HEK293T (cell line): ENCODE data around the gene EXOSC6.
"Not testable (repeated sequence)": the region's sequence is repeated elsewhere in the genome, so short reads cannot be mapped to it uniquely, and the experiment has no call there.

Experiments used
- CTCF ChIA-PET: fragments of 350-600 bp; formaldehyde crosslinking; extraction: SDS; loops from one replicate; lab custom pipeline; 2021; ENCODE audit warnings: antibody characterized with exemption, inconsistent platforms; lab: Yijun Ruan, JAX
- POLR2A ChIA-PET: fragments of 350-600 bp; formaldehyde crosslinking; extraction: SDS; loops from one replicate; lab custom pipeline; 2020; ENCODE audit warnings: antibody characterized with exemption, inconsistent platforms; lab: Yijun Ruan, JAX
- DNase-seq: peaks from one replicate; pipeline ENCODE4 v3.0.0; 2012; ENCODE audit warnings: mixed read lengths; ENCODE audit errors: extremely low spot score
- ARNT ChIP-seq: fragments of 450-650 bp; IDR thresholded peaks from 2 replicates; pipeline ENCODE4 v1.6.1; 2017; ENCODE audit warnings: mild to moderate bottlenecking
- BHLHE40 ChIP-seq: fragments of 450-650 bp; IDR thresholded peaks from 2 replicates; pipeline ENCODE4 v1.6.1; 2016; ENCODE audit warnings: mild to moderate bottlenecking, moderate library complexity, borderline replicate concordance
- CTBP1 ChIP-seq: fragments of 450-650 bp; IDR thresholded peaks from 2 replicates; pipeline ENCODE4 v1.6.1; 2016; ENCODE audit warnings: borderline replicate concordance
- ELF4 ChIP-seq: fragments of 450-650 bp; IDR thresholded peaks from 2 replicates; pipeline ENCODE4 v1.6.1; 2017; ENCODE audit warnings: antibody characterized with exemption
- FOXA1 ChIP-seq: fragments of 450-650 bp; IDR thresholded peaks from 2 replicates; pipeline ENCODE4 v1.6.1; 2016; ENCODE audit warnings: mild to moderate bottlenecking
- FOXK2 ChIP-seq: fragments of 450-650 bp; IDR thresholded peaks from 2 replicates; pipeline ENCODE4 v1.6.1; 2016; ENCODE audit warnings: mild to moderate bottlenecking
- FOXM1 ChIP-seq: fragments of 450-650 bp; IDR thresholded peaks from 2 replicates; pipeline ENCODE4 v1.6.1; 2017; ENCODE audit warnings: mild to moderate bottlenecking, borderline replicate concordance
- HDGF ChIP-seq: fragments of 450-650 bp; IDR thresholded peaks from 2 replicates; pipeline ENCODE4 v1.6.1; 2017; ENCODE audit warnings: antibody characterized with exemption, borderline replicate concordance
- L3MBTL2 ChIP-seq: fragments of 450-650 bp; conservative IDR thresholded peaks from 2 replicates; pipeline ENCODE4 v1.6.1; 2016; ENCODE audit warnings: mild to moderate bottlenecking
- LEF1 ChIP-seq: fragments of 450-650 bp; IDR thresholded peaks from 2 replicates; pipeline ENCODE4 v1.6.1; 2017; ENCODE audit warnings: mild to moderate bottlenecking, borderline replicate concordance
- NFRKB ChIP-seq: fragments of 450-650 bp; IDR thresholded peaks from 2 replicates; pipeline ENCODE4 v1.6.1; 2016; ENCODE audit warnings: mild to moderate bottlenecking, moderate library complexity
- SP1 ChIP-seq: fragments of 450-650 bp; IDR thresholded peaks from 2 replicates; pipeline ENCODE4 v1.6.1; 2017
- SUZ12 ChIP-seq: fragments of 450-650 bp; IDR thresholded peaks from 2 replicates; pipeline ENCODE4 v1.6.1; 2016; ENCODE audit warnings: mild to moderate bottlenecking
- TARDBP ChIP-seq: fragments of 450-650 bp; IDR thresholded peaks from 2 replicates; pipeline ENCODE4 v1.6.1; 2016
- ZNF384 ChIP-seq: fragments of 450-650 bp; IDR thresholded peaks from 2 replicates; pipeline ENCODE4 v1.6.1; 2016
- TF ChIP-seq, protein P1 (sequence below): fragments of 450-650 bp; IDR thresholded peaks from 2 replicates; pipeline ENCODE4 v1.6.1; 2016

The EXOSC6 gene

GRCh38 chr16:70251629-70252354, at the start of gene EXOSC6:
Gene EXOSC6 (minus strand): TSS chr16:70251940. CDS start chr16:70251900, 40 bp downstream.
- ChIA-PET POLR2A (interaction anchor here (0.7 to 1.2 kb wide), 5 partner anchors 9 to 110 kb away, joined by 3 to 9 read pairs (median 3); partner anchors contain the start of gene AARS1), CTCF (interaction anchor here (0.7 to 1.9 kb wide), 6 partner anchors 10 to 100 kb away, joined by 3 to 11 read pairs (median 6); no protein-coding TSS in a partner anchor)
- peak; percentile 93 for DNase-seq
- TF ChIP-seq CTBP1: no peak; the same call in 1 of the 2 replicates
- peak; percentile 40; the same call in 1 of the 2 replicates for TF ChIP-seq L3MBTL2
- no peak for TF ChIP-seq FOXK2
- TF ChIP-seq ZNF384: no peak
- peak; percentile 93; the same call in 1 of the 2 replicates for TF ChIP-seq HDGF
- TF ChIP-seq LEF1: no peak
- TF ChIP-seq BHLHE40: no peak
- TF ChIP-seq SP1: no peak
- no peak for TF ChIP-seq SUZ12
- TF ChIP-seq FOXM1: peak; percentile 79; the same call in 1 of the 2 replicates
- no peak for TF ChIP-seq TARDBP
- no peak for TF ChIP-seq NFRKB
- peak; percentile 70 for TF ChIP-seq ARNT
- 0 out of 2 replicates have a peak, but pooled peaks have one; percentile 28 for TF ChIP-seq ELF4

DNA sequence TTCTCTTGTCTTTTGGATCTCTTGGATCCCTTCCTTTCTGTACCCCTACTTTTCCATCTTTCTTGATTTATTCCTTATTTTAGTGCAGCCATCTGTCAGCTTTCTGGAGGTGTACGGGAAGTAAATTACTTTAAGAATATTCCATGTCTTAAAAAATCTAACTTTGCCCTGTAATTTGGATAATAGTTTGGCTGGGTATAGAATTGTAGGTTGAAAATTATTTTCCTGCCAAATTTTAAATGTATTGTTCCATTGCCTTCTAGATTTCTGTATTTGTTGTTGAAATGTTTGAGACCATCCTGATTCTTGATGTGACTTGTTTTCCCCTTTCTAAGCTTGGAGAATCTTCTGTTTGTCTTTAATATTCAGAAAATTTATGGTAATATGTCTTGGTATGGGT, 49.4 kb upstream of the EXOSC6 start:
- DNase-seq: no peak
- TF ChIP-seq FOXM1 (no peak), LEF1 (no peak), SUZ12 (no peak), HDGF (no peak)
- TF ChIP-seq, protein P1, sequence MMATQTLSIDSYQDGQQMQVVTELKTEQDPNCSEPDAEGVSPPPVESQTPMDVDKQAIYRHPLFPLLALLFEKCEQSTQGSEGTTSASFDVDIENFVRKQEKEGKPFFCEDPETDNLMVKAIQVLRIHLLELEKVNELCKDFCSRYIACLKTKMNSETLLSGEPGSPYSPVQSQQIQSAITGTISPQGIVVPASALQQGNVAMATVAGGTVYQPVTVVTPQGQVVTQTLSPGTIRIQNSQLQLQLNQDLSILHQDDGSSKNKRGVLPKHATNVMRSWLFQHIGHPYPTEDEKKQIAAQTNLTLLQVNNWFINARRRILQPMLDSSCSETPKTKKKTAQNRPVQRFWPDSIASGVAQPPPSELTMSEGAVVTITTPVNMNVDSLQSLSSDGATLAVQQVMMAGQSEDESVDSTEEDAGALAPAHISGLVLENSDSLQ: no peak
- ChIA-PET POLR2A (no interaction called here), CTCF (no interaction called here)

GRCh38 chr16:70298988-70299938, 47.5 kb upstream of the EXOSC6 start, which contains the start of gene DDX19B:
Gene DDX19B (plus strand): TSS chr16:70299186. CDS start chr16:70299298, 112 bp downstream.
- TF ChIP-seq ELF4 (peak; percentile 62), SP1 (no peak), L3MBTL2 (peak; percentile 82), NFRKB (no peak)
- POLR2A ChIA-PET: interaction anchor here (1.0 to 3.6 kb wide), 5 partner anchors 8 to 81 kb away, joined by 3 to 30 read pairs (median 5); partner anchors contain the start of gene AARS1
- DNase-seq: peak; percentile 73
- CTCF ChIA-PET: interaction anchor here (0.7 to 1.0 kb wide), 2 partner anchors 10 to 1063 kb away, joined by 3 read pairs; no protein-coding TSS in a partner anchor

- DNase-seq: no peak
- no peak for TF ChIP-seq ZNF384
- TF ChIP-seq ELF4: no peak
- TF ChIP-seq, protein P1: no peak
- TF ChIP-seq L3MBTL2: no peak
- TF ChIP-seq FOXA1: no peak
- TF ChIP-seq FOXM1: no peak
- TF ChIP-seq HDGF: no peak
- TF ChIP-seq LEF1: no peak
- no peak for TF ChIP-seq FOXK2
- TF ChIP-seq SUZ12: no peak
- no peak for TF ChIP-seq BHLHE40
- TF ChIP-seq ARNT: no peak
- no peak for TF ChIP-seq SP1
- TF ChIP-seq NFRKB: no peak
- TF ChIP-seq CTBP1: no peak
- TF ChIP-seq TARDBP: no peak
- ChIA-PET POLR2A (no interaction called here), CTCF (no interaction called here)
Measured at GRCh38 chr16:70295634-70296033, 43.9 kb upstream of the EXOSC6 start.

DNA sequence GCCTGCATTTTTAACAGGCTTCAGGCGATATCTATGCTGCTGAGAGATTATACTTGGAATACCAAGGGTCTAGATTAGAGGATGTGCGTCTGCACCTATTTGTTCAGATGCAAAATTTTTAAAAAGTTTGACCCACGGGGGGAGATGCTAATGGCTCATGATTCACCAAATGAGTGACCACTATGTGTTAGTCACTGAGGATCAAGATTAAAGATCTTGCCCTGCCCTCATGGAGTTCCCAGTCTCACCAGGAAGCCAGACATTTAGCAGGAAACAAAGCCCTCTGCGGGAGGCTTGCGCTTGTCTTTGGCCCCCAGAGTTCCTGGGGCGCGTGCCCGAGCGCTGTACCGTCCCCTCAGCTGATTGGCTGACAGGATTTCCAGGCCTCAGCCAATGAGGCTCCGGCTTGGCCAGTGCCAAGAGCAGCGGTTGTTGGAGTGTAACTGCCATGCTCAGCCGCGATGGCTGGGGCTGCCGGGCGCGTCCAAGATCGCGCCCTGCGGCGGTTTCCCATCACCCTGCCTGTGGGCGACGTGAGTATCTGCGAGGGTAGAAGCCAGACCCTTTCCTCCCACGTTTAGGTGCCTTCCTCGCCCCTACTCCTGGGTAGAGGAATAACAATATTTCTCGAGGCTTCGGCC, 42.8 kb upstream of the EXOSC6 start:
- ChIA-PET CTCF (interaction anchor here (0.6 kb wide), 1 partner anchor 98 kb away, joined by 3 read pairs; no protein-coding TSS in a partner anchor), POLR2A (no interaction called here)
- TF ChIP-seq TARDBP: no peak
- no peak for TF ChIP-seq ARNT
- TF ChIP-seq LEF1: no peak
- no peak for TF ChIP-seq ELF4
- TF ChIP-seq ZNF384: no peak
- TF ChIP-seq NFRKB: no peak
- TF ChIP-seq SUZ12: no peak
- TF ChIP-seq FOXA1: no peak
- TF ChIP-seq, protein P1: no peak
- TF ChIP-seq L3MBTL2: no peak
- no peak for TF ChIP-seq CTBP1
- TF ChIP-seq BHLHE40: no peak
- no peak for TF ChIP-seq HDGF
- TF ChIP-seq SP1: no peak
- no peak for TF ChIP-seq FOXK2
- no peak for TF ChIP-seq FOXM1
- DNase-seq: no peak

DNA sequence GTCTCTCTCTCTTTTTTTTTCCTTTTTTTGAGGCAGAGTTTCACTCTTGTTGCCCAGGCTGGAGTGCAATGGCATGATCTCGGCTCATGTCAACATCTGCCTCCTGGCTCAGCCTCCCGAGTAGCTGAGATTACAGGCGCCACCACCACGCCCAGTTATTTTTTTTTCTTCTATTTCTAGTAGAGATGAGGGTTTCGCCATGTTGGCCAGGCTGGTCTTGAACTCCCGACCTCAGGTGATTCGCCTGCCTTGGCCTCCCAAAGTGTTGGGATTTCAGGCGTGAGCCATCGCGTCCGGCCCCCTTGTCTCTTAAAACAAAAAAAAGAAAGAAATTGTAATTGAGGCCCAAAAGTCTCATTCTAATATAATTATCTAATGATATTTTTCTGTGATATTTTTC, 40.4 kb upstream of the EXOSC6 start:
- CTCF ChIA-PET, DNase-seq: not testable (repeated sequence)
- POLR2A ChIA-PET: interaction anchor here (0.6 kb wide), 1 partner anchor 14 kb away, joined by 3 read pairs; no protein-coding TSS in a partner anchor
